H9 (cell line): ENCODE data around the gene PIGM. TPM values are rescaled to one million over a fixed set of nuclear protein-coding genes. Genes with fewer than 3 reads are reported as not detected.

Source experiments
- DNase-seq: peaks from one replicate; pipeline ENCODE4 v3.0.0-alpha.2; 2017
- H2AFZ ChIP-seq: one replicate; pipeline ENCODE4 v1.6.1; 2013; ENCODE audit warnings: mild to moderate bottlenecking, low read length, control low read depth, moderate library complexity
- H2AK5ac ChIP-seq: 2 replicates; pipeline ENCODE4 v1.6.1; 2013; ENCODE audit warnings: low read length, control low read depth, mixed read lengths; ENCODE audit not compliant: insufficient read length
- H2BK120ac ChIP-seq: one replicate; pipeline ENCODE4 v1.6.1; 2013; ENCODE audit warnings: low read depth, mild to moderate bottlenecking, low read length, control low read depth, inconsistent platforms; ENCODE audit not compliant: poor library complexity, severe bottlenecking
- H2BK12ac ChIP-seq: 2 replicates; pipeline ENCODE4 v1.6.1; 2013; ENCODE audit warnings: low read length, control low read depth, mixed read lengths, low read depth; ENCODE audit not compliant: insufficient read length
- H2BK15ac ChIP-seq: 2 replicates; pipeline ENCODE4 v1.6.1; 2013; ENCODE audit warnings: low read depth, low read length, control low read depth
- H2BK20ac ChIP-seq: one replicate; pipeline ENCODE4 v1.6.1; 2013; ENCODE audit warnings: low read depth, mild to moderate bottlenecking, low read length, control low read depth, inconsistent platforms; ENCODE audit not compliant: poor library complexity, severe bottlenecking
- H2BK5ac ChIP-seq: 2 replicates; pipeline ENCODE4 v1.6.1; 2013; ENCODE audit warnings: low read length, control low read depth, mixed read lengths; ENCODE audit not compliant: insufficient read length
- H3K14ac ChIP-seq: 2 replicates; pipeline ENCODE4 v1.6.1; 2013; ENCODE audit warnings: low read length, control low read depth; ENCODE audit not compliant: insufficient read depth
- H3K18ac ChIP-seq: 2 replicates; pipeline ENCODE4 v1.6.1; 2013; ENCODE audit warnings: low read depth, mild to moderate bottlenecking, mixed read lengths, low read length, control low read depth; ENCODE audit not compliant: insufficient read length
- H3K23ac ChIP-seq: 2 replicates; pipeline ENCODE4 v1.6.1; 2013; ENCODE audit warnings: low read length, control low read depth, mixed read lengths, low read depth; ENCODE audit not compliant: insufficient read length
- H3K23me2 ChIP-seq: 2 replicates; pipeline ENCODE4 v1.6.1; 2013; ENCODE audit warnings: low read depth, mild to moderate bottlenecking, mixed read lengths, low read length, control low read depth; ENCODE audit not compliant: insufficient read length, poor library complexity, severe bottlenecking
- H3K27ac ChIP-seq: 2 replicates; pipeline ENCODE4 v1.5.1; 2013; ENCODE audit warnings: low read length, control low read depth, mixed read lengths, low read depth; ENCODE audit not compliant: insufficient read length
- H3K27me3 ChIP-seq: 2 replicates; pipeline ENCODE4 v1.6.1; 2013; ENCODE audit warnings: low read length, control low read depth, inconsistent platforms; ENCODE audit not compliant: insufficient read depth
- H3K4ac ChIP-seq: 2 replicates; pipeline ENCODE4 v1.6.1; 2013; ENCODE audit warnings: low read depth, mild to moderate bottlenecking, control low read depth, inconsistent platforms, low read length, moderate library complexity
- H3K4me1 ChIP-seq: 2 replicates; pipeline ENCODE4 v1.6.1; 2013; ENCODE audit warnings: low read length, control low read depth, inconsistent platforms; ENCODE audit not compliant: insufficient read depth
- H3K4me2 ChIP-seq: 2 replicates; pipeline ENCODE4 v1.6.1; 2013; ENCODE audit warnings: low read length, control low read depth, mixed read lengths; ENCODE audit not compliant: insufficient read length, insufficient read depth
- H3K56ac ChIP-seq: 2 replicates; pipeline ENCODE4 v1.6.1; 2013; ENCODE audit warnings: low read depth, mild to moderate bottlenecking, mixed read lengths, low read length, control low read depth; ENCODE audit not compliant: insufficient read length
- H3K79me1 ChIP-seq: 2 replicates; pipeline ENCODE4 v1.6.1; 2013; ENCODE audit warnings: low read depth, mild to moderate bottlenecking, moderate library complexity, low read length, control low read depth, inconsistent platforms; ENCODE audit not compliant: insufficient read depth, poor library complexity, severe bottlenecking
- H3K79me2 ChIP-seq: 2 replicates; pipeline ENCODE4 v1.6.1; 2013; ENCODE audit warnings: low read length, control low read depth, inconsistent platforms; ENCODE audit not compliant: insufficient read depth
- H3K9ac ChIP-seq: 2 replicates; pipeline ENCODE4 v1.6.1; 2013; ENCODE audit warnings: low read length, control low read depth, mixed read lengths; ENCODE audit not compliant: insufficient read length; ENCODE audit errors: extremely low read depth
- H3K9me3 ChIP-seq: one replicate; pipeline ENCODE4 v1.6.1; 2013; ENCODE audit warnings: low read depth, low read length, inconsistent platforms; ENCODE audit not compliant: control insufficient read depth
- H3T11ph ChIP-seq: one replicate; pipeline ENCODE4 v1.6.1; 2013; ENCODE audit warnings: mild to moderate bottlenecking, low read length, control low read depth, inconsistent platforms
- H4K20me1 ChIP-seq: one replicate; pipeline ENCODE4 v1.6.1; 2013; ENCODE audit not compliant: control insufficient read depth, insufficient read length, insufficient read depth
- H4K5ac ChIP-seq: 2 replicates; pipeline ENCODE4 v1.6.1; 2013; ENCODE audit warnings: low read depth, mild to moderate bottlenecking, mixed read lengths, low read length, control low read depth; ENCODE audit not compliant: insufficient read length
- H4K8ac ChIP-seq: replicated peaks from 2 replicates; pipeline ENCODE4 v1.6.1; 2013; ENCODE audit warnings: low read length, control low read depth, mixed read lengths, low read depth; ENCODE audit not compliant: insufficient read length
- H4K91ac ChIP-seq: 2 replicates; pipeline ENCODE4 v1.6.1; 2013; ENCODE audit warnings: low read depth, mild to moderate bottlenecking, moderate library complexity, mixed read lengths, low read length, control low read depth; ENCODE audit not compliant: insufficient read length
- H3K27ac Mint-ChIP-seq, 3 experiments: 2 replicates in 2 of 3; 3 replicates in 1 of 3; pipeline ENCODE4 v1.8.0; 2020 to 2021; ENCODE audit warnings: mixed read lengths in 3 of 3, mild to moderate bottlenecking in 1 of 3, moderate library complexity in 1 of 3
- H3K27me3 Mint-ChIP-seq: 2 replicates; pipeline ENCODE4 v1.8.0; 2021; ENCODE audit warnings: low read depth, mild to moderate bottlenecking, moderate library complexity, mixed read lengths
- H3K36me3 Mint-ChIP-seq, 3 experiments: 2 replicates in 2 of 3; 3 replicates in 1 of 3; pipeline ENCODE4 v1.8.0; 2020 to 2021; ENCODE audit warnings: low read depth in 3 of 3, mixed read lengths in 3 of 3; ENCODE audit not compliant: insufficient read depth in 1 of 3
- H3K4me1 Mint-ChIP-seq, 2 experiments: 2 replicates each; pipeline ENCODE4 v1.8.0; 2020; ENCODE audit warnings: mixed read lengths in 2 of 2
- H3K4me3 Mint-ChIP-seq, 2 experiments: 2 replicates in 1 of 2; 3 replicates in 1 of 2; pipeline ENCODE4 v1.8.0; 2020 to 2021; ENCODE audit warnings: mild to moderate bottlenecking in 2 of 2, mixed read lengths in 2 of 2, moderate library complexity in 1 of 2
- H3K9me3 Mint-ChIP-seq, 2 experiments: 2 replicates in 1 of 2; 3 replicates in 1 of 2; pipeline ENCODE4 v1.8.0; 2020; ENCODE audit warnings: mild to moderate bottlenecking in 2 of 2, mixed read lengths in 2 of 2, moderate library complexity in 1 of 2
- WGBS: extraction: QIAGEN DNeasy Blood & Tissue Kit; methylation state at CpG from one replicate; pipeline ENCODE4 v1.1.7; 2013; ENCODE audit warnings: missing lambda C conversion rate, low lambda C conversion rate, mixed read lengths; ENCODE audit not compliant: insufficient read length; ENCODE audit errors: extremely low coverage; 5-methylcytosine and 5-hydroxymethylcytosine counted together
- total RNA-seq: library from RNA; stranded (reverse); gene quantifications from 2 replicates; pipeline ENCODE4 v1.2.1, GENCODE V29; 2021
- TF ChIP-seq, protein P1 (sequence below): fragments of 200-600 bp; sonication (generic); conservative IDR thresholded peaks from 3 replicates; pipeline ENCODE4 v1.8.0; 2021; ENCODE audit warnings: antibody characterized with exemption, mild to moderate bottlenecking

The PIGM gene
- total RNA-seq, 1 experiment from 2014 or later = 5.9 TPM

DNA sequence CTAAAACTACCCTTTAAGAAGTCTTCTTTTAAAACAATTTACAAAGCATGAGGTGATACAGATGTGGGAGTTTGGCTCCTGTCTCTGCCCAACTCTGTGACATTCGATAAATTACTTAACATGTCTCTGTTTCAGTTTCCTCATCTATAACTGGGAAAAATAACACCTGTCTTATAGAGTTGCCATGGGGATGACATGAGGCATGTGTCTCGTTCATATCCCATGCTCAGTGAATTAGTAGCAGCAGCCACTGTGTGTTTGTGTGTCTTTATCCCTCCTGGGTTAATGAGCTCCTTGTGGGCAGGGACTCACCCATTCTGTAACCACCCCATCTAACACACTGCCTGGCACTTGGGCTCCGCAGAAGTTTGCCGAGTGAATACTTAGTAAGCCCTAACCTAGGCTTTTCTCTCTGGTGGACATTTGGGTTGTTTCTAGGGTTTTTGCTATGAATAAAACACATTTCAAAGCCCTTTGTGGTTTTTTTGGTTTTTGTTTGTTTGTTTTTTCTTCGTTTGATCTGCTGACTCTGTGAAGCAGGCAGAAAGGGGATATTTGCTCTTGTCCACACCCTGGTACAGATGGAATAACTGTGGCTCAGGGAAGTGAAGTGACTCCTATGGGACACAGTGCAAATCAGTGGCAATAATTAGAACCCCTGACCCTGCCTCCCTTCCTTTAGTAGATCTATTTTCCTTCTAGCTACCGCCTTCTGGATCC is 48.8 kb upstream of the PIGM start:
- no peaks in the 10 kb centered on the region for H3K79me1 ChIP-seq
- H3K4me3 Mint-ChIP-seq = no peak overlapping the region
- peaks cover 4 to 6% of the 10 kb centered on the region in 2 experiments for H3K4me1 Mint-ChIP-seq
- no CpG with 5 or more reads among the region's 6 CpGs for WGBS
- H2AFZ ChIP-seq = no peak overlapping the region
- H3K23me2 ChIP-seq = no peaks in the 10 kb centered on the region
- no peak overlapping the region for H3T11ph ChIP-seq
- H3K9me3 Mint-ChIP-seq = no peaks in the 10 kb centered on the region; a peak in 1 of 5 replicates
- H3K36me3 Mint-ChIP-seq = peaks cover 0 to 5% (median 3%) of the 10 kb centered on the region in 3 experiments; a peak in 3 of 7 replicates
- no peak overlapping the region for H3K18ac ChIP-seq
- no peak overlapping the region for H3K27ac ChIP-seq
- H3K9me3 ChIP-seq = no peaks in the 10 kb centered on the region
- H3K27me3 Mint-ChIP-seq = peaks cover 86% of the 10 kb centered on the region
- no peak overlapping the region for H3K4me2 ChIP-seq
- H4K20me1 ChIP-seq = no peaks in the 10 kb centered on the region
- H3K9ac ChIP-seq = no peak overlapping the region
- H2BK12ac ChIP-seq = no peak overlapping the region
- no peak overlapping the region for H2AK5ac ChIP-seq
- no peak overlapping the region for H3K23ac ChIP-seq
- no peak overlapping the region for H3K4ac ChIP-seq
- peaks cover 7% of the 10 kb centered on the region; the same call in 1 of the 2 replicates for H3K27me3 ChIP-seq
- no peak overlapping the region for H2BK120ac ChIP-seq
- no peak for DNase-seq
- 0 out of 2 replicates have a peak, but pooled peaks cover 2% of the 10 kb centered on the region for H3K4me1 ChIP-seq
- H2BK5ac ChIP-seq = no peak overlapping the region
- H3K14ac ChIP-seq = no peak overlapping the region
- H3K79me2 ChIP-seq = no peaks in the 10 kb centered on the region
- no peak overlapping the region for H3K56ac ChIP-seq
- no peak overlapping the region for H4K5ac ChIP-seq
- no peak overlapping the region for H2BK20ac ChIP-seq
- no peak overlapping the region for H4K91ac ChIP-seq
- no peak overlapping the region for H4K8ac ChIP-seq
- no peak overlapping the region for H2BK15ac ChIP-seq
- TF ChIP-seq, protein P1, sequence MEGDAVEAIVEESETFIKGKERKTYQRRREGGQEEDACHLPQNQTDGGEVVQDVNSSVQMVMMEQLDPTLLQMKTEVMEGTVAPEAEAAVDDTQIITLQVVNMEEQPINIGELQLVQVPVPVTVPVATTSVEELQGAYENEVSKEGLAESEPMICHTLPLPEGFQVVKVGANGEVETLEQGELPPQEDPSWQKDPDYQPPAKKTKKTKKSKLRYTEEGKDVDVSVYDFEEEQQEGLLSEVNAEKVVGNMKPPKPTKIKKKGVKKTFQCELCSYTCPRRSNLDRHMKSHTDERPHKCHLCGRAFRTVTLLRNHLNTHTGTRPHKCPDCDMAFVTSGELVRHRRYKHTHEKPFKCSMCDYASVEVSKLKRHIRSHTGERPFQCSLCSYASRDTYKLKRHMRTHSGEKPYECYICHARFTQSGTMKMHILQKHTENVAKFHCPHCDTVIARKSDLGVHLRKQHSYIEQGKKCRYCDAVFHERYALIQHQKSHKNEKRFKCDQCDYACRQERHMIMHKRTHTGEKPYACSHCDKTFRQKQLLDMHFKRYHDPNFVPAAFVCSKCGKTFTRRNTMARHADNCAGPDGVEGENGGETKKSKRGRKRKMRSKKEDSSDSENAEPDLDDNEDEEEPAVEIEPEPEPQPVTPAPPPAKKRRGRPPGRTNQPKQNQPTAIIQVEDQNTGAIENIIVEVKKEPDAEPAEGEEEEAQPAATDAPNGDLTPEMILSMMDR = no peak
- H3K27ac Mint-ChIP-seq = no peak overlapping the region
